GM21526 (cell line): ENCODE data around the gene BICD1.

ENCODE experiments used
- ATAC-seq: cut with Tn5 transposase; IDR thresholded peaks from one replicate; pipeline ENCODE4 v1.9.1; 2021; ENCODE audit warnings: moderate library complexity; ENCODE audit not compliant: unreplicated experiment, low FRiP score

BICD1 gene

DNA sequence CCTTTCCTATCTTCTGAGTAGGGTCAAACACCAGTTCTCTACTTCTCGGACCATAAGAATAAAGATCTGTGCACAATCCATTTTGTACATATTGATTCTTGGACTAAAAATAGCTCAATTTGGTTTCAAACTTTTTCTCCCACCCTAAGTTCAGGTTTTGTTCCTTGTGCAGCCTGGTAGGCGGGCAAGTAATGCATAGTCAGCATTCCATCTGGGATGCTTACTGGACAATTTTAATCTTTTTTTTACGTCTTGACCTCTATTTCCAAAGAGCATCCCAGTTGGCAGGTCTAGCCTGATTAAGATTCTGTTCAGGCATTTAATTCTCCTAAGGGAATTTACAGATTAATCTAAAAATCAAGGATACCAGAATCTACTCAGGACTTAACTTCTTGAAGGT, 126.9 kb downstream of the BICD1 start:
- no peak for ATAC-seq

DNA sequence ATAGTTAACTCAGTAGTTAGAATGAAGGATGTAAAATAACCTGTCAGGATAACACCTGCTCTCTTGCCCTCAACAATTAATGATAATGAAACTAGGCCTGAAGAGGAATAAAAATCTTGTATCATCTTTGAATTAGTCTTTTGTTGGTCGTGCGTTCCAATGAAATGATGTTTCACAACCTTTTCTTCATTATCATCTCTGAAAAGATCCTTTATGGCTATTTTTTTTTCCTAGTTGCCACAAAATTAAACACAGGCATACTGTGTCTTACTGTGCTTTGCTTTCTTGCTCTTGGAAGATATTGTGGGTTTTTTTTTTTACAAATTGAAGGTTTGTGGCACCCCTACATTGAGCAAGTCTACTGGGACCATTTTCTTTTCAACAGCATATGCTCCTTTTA, 128.6 kb downstream of the BICD1 start:
- no peak for ATAC-seq

GRCh38 chr12:32240162-32240561, 133.5 kb downstream of the BICD1 start:
- no peak for ATAC-seq

- no peak for ATAC-seq
Observed at GRCh38 chr12:32240831-32241230, 134.2 kb downstream of the BICD1 start.

GRCh38 chr12:32242641-32243040, 136.0 kb downstream of the BICD1 start:
- ATAC-seq: no peak

DNA sequence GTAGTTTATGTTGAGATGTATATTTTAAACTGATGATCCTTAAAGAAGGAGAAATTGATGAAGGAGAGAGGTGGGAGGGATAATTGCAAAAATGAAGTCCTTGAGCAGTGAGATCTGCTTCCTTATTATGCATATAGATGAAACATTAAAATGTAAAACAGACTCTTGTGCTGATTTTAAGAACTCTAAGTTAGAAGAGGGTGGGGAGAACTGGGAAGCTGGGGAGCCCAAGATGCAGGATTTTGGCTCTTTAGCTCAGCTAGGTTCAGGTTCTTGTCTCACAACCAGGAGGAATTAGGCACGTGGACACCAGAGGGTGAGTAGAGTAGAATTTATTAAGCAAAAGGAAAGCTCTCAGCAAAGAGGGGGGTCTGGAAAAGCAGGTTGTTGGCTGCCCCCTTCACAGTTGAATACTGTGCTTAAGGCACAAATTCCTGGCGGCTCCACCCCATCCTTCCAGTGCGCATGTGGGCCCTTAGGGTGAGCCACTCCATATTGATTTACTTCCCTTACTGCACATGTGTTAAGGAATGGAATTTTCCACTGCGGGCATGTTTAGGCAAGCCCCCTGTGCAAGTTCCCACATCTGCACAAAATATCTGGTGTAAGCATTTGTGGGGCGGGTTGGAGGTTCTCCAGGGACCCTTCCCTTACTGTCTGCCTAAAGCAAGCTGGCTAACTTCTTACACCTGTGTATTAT, 141.9 kb downstream of the BICD1 start:
- ATAC-seq: no peak

- ATAC-seq: no peak
Observed at GRCh38 chr12:32249777-32250176, 143.1 kb downstream of the BICD1 start.

DNA sequence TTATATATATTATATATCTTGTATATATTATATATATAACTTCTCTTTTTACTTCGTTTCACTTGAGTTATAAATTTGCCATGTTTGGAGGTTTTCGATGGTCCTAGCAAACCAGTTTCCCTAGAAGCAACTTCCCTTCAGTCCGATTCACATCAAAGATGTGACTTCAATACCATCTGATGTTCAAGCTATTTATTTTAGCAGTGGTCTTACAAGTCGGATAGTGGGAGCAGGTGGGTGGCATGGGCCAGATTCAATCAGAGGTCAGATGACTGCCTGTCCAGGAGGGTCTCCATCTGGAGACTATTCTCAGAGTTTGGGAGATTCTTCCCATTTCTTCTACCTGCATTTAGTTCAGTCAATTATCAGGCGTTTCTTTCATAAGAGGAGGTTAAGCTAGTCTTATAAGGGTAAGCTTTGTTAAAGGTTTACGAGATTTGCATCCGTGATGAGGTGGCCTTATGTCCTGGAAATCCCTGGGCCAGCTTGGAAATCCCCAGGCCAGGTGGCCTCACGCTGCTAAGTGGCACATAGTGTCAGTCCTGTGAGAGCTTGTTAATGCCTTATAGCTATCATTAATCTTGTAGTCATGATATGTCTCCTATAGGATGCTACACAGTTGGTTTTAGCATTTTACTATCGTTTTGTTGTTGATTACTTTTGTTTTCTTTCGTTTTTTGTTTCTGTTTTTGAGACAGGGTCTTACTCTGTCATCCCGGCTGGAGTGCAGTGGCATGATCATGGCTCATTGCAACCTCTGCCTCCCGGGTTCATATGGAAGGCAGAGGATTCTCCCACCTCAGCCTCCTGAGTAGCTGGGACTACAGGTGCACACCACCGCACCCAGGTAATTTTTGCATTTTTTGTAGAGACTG, 145.8 kb downstream of the BICD1 start:
- no peak for ATAC-seq

DNA sequence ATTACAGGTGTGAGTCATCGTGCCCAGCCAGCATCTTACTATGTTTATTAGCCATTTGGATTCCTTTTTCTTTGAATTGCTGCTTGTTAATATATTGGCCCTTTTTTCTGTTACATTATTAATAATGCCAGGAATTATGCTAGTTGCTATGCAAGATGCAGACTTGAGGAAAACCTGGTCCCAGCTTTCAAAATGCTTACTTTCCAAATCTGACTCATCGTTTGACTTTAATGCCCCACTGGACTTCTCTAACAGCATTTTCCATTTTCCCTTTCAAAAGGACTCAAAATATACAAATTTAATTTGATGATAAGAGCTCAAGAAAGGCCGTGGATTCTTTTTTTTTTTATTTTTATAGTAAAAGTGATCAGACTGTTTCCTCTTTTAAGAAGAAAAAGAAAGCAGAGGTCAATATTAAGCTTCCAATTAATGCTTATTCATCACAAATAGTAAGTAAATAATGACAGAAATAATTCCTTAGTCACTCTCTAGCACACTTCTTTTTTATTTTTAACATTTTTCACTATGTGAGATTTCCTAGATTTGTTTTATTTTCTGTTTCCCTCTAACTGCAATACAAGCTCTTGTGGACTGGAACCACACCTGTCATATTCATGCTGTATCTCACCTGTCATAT, 146.6 kb downstream of the BICD1 start:
- no peak for ATAC-seq

GRCh38 chr12:32254260-32254956, 147.8 kb downstream of the BICD1 start:
- no peak for ATAC-seq

- ATAC-seq: no peak
Observed at GRCh38 chr12:32255588-32255987, 148.9 kb downstream of the BICD1 start.

GRCh38 chr12:32257695-32258496, 151.2 kb downstream of the BICD1 start:
- no peak for ATAC-seq

- no peak for ATAC-seq
Observed at GRCh38 chr12:32260696-32261095, 154.0 kb downstream of the BICD1 start.

GRCh38 chr12:32261638-32262037, 155.0 kb downstream of the BICD1 start:
- no peak for ATAC-seq

DNA sequence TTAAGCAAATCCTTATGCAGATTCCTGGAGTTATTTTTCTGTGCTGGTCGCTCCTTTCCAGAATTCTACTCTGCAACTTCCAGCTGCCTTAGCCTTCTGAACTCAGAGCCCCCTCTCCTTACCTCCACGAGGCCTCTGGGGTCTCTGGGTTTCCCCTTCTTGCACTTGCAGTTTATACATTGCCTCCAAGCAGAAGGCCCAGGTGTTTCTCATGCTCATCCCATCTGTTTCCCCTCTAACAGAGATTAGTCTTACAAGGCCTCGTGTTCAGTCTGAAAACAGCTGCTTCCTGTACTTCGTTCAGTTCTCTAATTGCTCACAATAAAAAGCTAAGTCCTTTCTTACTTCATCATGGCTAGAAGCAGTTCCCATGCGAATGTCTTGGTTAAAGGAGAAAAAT, 158.3 kb downstream of the BICD1 start:
- no peak for ATAC-seq

- no peak for ATAC-seq
Observed at GRCh38 chr12:32265456-32265855, 158.8 kb downstream of the BICD1 start.

DNA sequence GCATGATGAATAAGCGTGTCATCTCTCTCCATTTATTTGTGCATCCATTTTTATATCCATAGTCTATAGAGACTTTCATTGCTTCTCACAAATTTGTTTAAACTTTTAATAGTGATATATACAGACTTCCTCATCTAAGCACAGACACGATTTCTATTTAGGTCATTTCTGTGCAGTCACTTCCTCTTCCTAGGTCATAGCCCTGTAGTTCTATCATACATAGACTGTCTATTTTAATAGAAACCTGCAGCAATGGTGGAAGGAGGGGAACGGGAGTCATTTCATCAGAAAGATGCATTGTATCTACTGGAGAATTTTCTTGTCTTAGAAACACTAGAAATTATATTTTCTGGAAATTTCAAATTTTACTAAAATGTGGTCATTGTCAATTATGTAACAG, 159.3 kb downstream of the BICD1 start:
- ATAC-seq: no peak

DNA sequence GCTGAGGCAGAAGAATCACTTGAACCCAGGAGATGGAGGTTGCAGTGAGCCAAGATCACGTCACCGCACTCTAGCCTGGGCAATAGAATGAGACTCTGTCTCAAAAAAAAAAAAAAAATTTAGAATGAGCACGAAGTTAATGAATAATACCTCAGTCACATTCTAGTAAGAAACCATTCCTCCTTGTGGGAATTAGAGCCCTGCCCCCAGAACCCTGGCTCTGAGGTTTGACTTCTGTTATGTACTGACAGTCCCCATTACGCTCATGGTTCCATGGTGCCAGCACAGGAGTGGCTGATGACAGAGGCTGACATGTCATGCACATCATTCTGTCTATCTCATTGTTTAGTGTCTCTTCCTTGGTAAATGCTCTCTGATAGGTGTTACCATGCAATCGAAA, 160.1 kb downstream of the BICD1 start:
- ATAC-seq: no peak

- no peak for ATAC-seq
Observed at GRCh38 chr12:32270818-32271710, 164.4 kb downstream of the BICD1 start.
